ENCODE results near the gene IGF2BP2.

DNA sequence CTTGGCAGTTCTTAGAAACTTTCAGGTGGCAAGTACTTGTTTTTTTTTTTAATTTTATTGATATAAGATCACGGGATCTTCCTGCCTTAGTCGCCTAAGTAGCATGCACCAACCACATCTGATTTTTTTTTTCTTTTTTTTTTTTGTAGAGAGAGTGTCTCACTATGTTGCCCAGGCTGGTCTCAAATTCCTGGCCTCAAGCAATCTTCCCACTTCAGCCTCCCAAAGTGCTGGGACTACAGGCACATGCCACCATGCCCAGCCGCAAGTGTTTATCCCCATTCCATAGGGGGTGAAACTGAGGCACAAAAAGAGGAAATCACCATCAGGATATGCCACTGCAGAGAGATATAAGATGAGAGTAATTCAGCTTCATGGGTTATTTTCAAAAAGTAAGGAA lies 102.9 kb downstream of the IGF2BP2 start:
- TF ChIP-seq YY1 (IDR thresholded peaks at IDR 0.05; ENCODE audit: low read depth, low read length) (no peak), JUN (IDR thresholded peaks at IDR 0.05; ENCODE audit: low read depth, low read length) (no peak), POLR2A (IDR thresholded peaks at IDR 0.05; ENCODE audit: control extremely low read depth in 1 of 2, low read depth in 2 of 2, low read length in 2 of 2) (no peak), PHF8 (conservative IDR thresholded peaks at IDR 0.05; ENCODE audit: low read depth, low read length) (no peak), POLR2AphosphoS5 (IDR thresholded peaks at IDR 0.05; ENCODE audit: low read depth, low read length) (no peak), JUND (IDR thresholded peaks at IDR 0.05; ENCODE audit: low read length) (no peak), TAF1 (IDR thresholded peaks at IDR 0.05; ENCODE audit: low read depth, low read length) (no peak), CREB1 (IDR thresholded peaks at IDR 0.05) (no peak), SIX5 (IDR thresholded peaks at IDR 0.05; ENCODE audit: low read depth, low read length) (no peak), POU5F1 (IDR thresholded peaks at IDR 0.05; ENCODE audit: low read depth, low read length) (no peak)
- TF ChIP-seq, protein P1, sequence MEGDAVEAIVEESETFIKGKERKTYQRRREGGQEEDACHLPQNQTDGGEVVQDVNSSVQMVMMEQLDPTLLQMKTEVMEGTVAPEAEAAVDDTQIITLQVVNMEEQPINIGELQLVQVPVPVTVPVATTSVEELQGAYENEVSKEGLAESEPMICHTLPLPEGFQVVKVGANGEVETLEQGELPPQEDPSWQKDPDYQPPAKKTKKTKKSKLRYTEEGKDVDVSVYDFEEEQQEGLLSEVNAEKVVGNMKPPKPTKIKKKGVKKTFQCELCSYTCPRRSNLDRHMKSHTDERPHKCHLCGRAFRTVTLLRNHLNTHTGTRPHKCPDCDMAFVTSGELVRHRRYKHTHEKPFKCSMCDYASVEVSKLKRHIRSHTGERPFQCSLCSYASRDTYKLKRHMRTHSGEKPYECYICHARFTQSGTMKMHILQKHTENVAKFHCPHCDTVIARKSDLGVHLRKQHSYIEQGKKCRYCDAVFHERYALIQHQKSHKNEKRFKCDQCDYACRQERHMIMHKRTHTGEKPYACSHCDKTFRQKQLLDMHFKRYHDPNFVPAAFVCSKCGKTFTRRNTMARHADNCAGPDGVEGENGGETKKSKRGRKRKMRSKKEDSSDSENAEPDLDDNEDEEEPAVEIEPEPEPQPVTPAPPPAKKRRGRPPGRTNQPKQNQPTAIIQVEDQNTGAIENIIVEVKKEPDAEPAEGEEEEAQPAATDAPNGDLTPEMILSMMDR (IDR thresholded peaks at IDR 0.05; ENCODE audit: control extremely low read depth in 1 of 3, insufficient read depth in 1 of 3, low read depth in 1 of 3, low read length in 3 of 3): no peak

Data from H1 (cell line).